ENCODE data around the gene NKX6-2. TPM values are rescaled to one million over a fixed set of nuclear protein-coding genes. Genes with fewer than 3 reads are reported as not detected.

Gene NKX6-2
- total RNA-seq, 2 experiments from 2014 or later, result not detected

GRCh38 chr10:132816718-132817117 is 30.8 kb upstream of the NKX6-2 start:
- DNase-seq, result no peak
- TF ChIP-seq CTCF (IDR thresholded peaks at IDR 0.05), result no peak
- Mint-ChIP-seq H3K36me3 (ENCODE audit: low read depth) (no peaks in the 10 kb centered on the region), H3K4me3 (no peak overlapping the region), H3K4me1 (ENCODE audit: low read depth) (no peaks in the 10 kb centered on the region), H3K27ac (no peak overlapping the region), H3K9me3 (no peaks in the 10 kb centered on the region), H3K27me3 (peaks cover 15% of the 10 kb centered on the region)
- ChIA-PET POLR2A (no interaction called here), CTCF (no interaction called here)
- no peak for ATAC-seq
- intact Hi-C loops (cut with micrococcal nuclease), result no loop called here

- DNase-seq (no peak), ATAC-seq (no peak)
- no peak overlapping the region for H3K4me3 Mint-ChIP-seq
- H3K27me3 Mint-ChIP-seq, result peaks cover 15% of the 10 kb centered on the region
- no peaks in the 10 kb centered on the region for H3K9me3 Mint-ChIP-seq
- intact Hi-C loops (cut with micrococcal nuclease), result no loop called here
- TF ChIP-seq CTCF (IDR thresholded peaks at IDR 0.05), result no peak
- H3K36me3 Mint-ChIP-seq (ENCODE audit: low read depth), result no peaks in the 10 kb centered on the region
- ChIA-PET POLR2A (no interaction called here), CTCF (no interaction called here)
- no peak overlapping the region for H3K27ac Mint-ChIP-seq
- H3K4me1 Mint-ChIP-seq (ENCODE audit: low read depth), result no peaks in the 10 kb centered on the region
These were observed 29.4 kb upstream of the NKX6-2 start for GRCh38 chr10:132815168-132815857.

- Mint-ChIP-seq H3K4me3 (no peak overlapping the region), H3K9me3 (no peaks in the 10 kb centered on the region), H3K27me3 (peaks cover 15% of the 10 kb centered on the region), H3K4me1 (ENCODE audit: low read depth) (no peaks in the 10 kb centered on the region), H3K36me3 (ENCODE audit: low read depth) (no peaks in the 10 kb centered on the region), H3K27ac (no peak overlapping the region)
- intact Hi-C loops (cut with micrococcal nuclease), result no loop called here
- TF ChIP-seq CTCF (IDR thresholded peaks at IDR 0.05), result no peak
- ChIA-PET POLR2A (no interaction called here), CTCF (no interaction called here)
- no peak for DNase-seq
- no peak for ATAC-seq
These were observed 28.5 kb upstream of the NKX6-2 start for GRCh38 chr10:132814469-132814856.

- ChIA-PET CTCF (no interaction called here), POLR2A (no interaction called here)
- Mint-ChIP-seq H3K27ac (no peak overlapping the region), H3K4me1 (ENCODE audit: low read depth) (no peaks in the 10 kb centered on the region), H3K27me3 (peaks cover 13% of the 10 kb centered on the region), H3K36me3 (ENCODE audit: low read depth) (no peaks in the 10 kb centered on the region), H3K9me3 (no peaks in the 10 kb centered on the region), H3K4me3 (no peak overlapping the region)
- ATAC-seq (no peak), DNase-seq (no peak)
- TF ChIP-seq CTCF (IDR thresholded peaks at IDR 0.05), result no peak
- intact Hi-C loops (cut with micrococcal nuclease), result no loop called here
These were observed 27.9 kb upstream of the NKX6-2 start for GRCh38 chr10:132813560-132814468.

- peaks cover 13% of the 10 kb centered on the region for H3K27me3 Mint-ChIP-seq
- CTCF ChIA-PET, result no interaction called here
- H3K4me3 Mint-ChIP-seq, result no peak overlapping the region
- TF ChIP-seq CTCF (IDR thresholded peaks at IDR 0.05), result no peak
- H3K4me1 Mint-ChIP-seq (ENCODE audit: low read depth), result no peaks in the 10 kb centered on the region
- no peak overlapping the region for H3K27ac Mint-ChIP-seq
- no peaks in the 10 kb centered on the region for H3K36me3 Mint-ChIP-seq (ENCODE audit: low read depth)
- no peak for ATAC-seq
- intact Hi-C loops (cut with micrococcal nuclease), result no loop called here
- POLR2A ChIA-PET, result no interaction called here
- no peak for DNase-seq
- no peaks in the 10 kb centered on the region for H3K9me3 Mint-ChIP-seq
These were observed 27.1 kb upstream of the NKX6-2 start for GRCh38 chr10:132813001-132813401.

Measured in activated CD8-positive, alpha-beta T cell treated with anti-CD3 and anti-CD28 coated beads for 36 hours (primary cell).